Ishikawa (cell line): Measurements from ENCODE around the gene KIF6.

Experiments used
- CEBPB ChIP-seq: IDR thresholded peaks from 2 replicates; pipeline ENCODE4 v1.6.1; 2012
- EP300 ChIP-seq: IDR thresholded peaks from 2 replicates; pipeline ENCODE4 v1.6.1; 2012; ENCODE audit warnings: borderline replicate concordance
- MAX ChIP-seq: IDR thresholded peaks from 2 replicates; pipeline ENCODE4 v1.6.1; 2012
- RAD21 ChIP-seq: IDR thresholded peaks from 2 replicates; pipeline ENCODE4 v1.6.1; 2012; ENCODE audit warnings: low read depth
- TAF1 ChIP-seq: IDR thresholded peaks from 2 replicates; pipeline ENCODE4 v1.6.1; 2012; ENCODE audit warnings: low read depth, mild to moderate bottlenecking
- YY1 ChIP-seq: IDR thresholded peaks from 2 replicates; pipeline ENCODE4 v1.6.1; 2012; ENCODE audit warnings: low read depth

GRCh38 chr6:39428152-39428551, 297.1 kb downstream of the KIF6 start:
- TF ChIP-seq RAD21 (no peak), MAX (no peak), CEBPB (no peak), TAF1 (no peak), YY1 (no peak), EP300 (no peak)
